Cerebellar nuclear complex (tissue), 1 donor: ENCODE data around the gene HSBP1.

Experiments
- DNase-seq, 2 experiments: peaks; one replicate each; lab custom pipeline; 2025; lab: John Stamatoyannopoulos, UW

The HSBP1 gene

GRCh38 chr16:83839561-83839960 is 31.8 kb downstream of the HSBP1 start:
- DNase-seq, result no peak

DNA sequence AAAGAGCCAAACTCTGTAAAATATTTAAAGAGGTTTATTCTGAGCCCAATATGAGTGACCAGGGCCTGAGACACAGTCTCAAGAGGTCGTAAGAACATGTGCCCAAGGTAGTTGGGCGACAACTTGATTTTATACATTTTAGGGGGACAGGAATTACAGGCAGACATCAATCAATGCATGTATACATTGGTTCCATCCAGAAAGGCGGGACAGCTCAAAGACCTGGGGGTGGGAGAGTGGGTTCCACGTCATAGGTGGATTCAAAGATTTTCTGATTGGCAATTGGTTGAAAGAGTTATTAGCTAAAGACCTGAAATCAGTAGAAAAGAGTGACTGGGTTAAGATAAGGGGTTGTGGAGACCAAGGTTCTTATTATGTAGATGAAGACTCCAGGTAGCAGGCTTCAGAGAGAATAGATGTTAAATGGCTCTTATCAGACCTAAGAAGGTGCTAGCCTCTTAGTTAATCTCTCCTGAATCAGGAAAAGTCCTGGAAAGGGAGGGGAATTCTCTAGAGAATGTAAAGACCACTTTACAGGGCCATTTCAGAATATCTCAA is 32.4 kb downstream of the HSBP1 start:
- no peak for DNase-seq

- no peak for DNase-seq
Observed at GRCh38 chr16:83842291-83842690, 34.5 kb downstream of the HSBP1 start.

- DNase-seq, result no peak
Observed at GRCh38 chr16:83842756-83843507, 35.2 kb downstream of the HSBP1 start.

DNA sequence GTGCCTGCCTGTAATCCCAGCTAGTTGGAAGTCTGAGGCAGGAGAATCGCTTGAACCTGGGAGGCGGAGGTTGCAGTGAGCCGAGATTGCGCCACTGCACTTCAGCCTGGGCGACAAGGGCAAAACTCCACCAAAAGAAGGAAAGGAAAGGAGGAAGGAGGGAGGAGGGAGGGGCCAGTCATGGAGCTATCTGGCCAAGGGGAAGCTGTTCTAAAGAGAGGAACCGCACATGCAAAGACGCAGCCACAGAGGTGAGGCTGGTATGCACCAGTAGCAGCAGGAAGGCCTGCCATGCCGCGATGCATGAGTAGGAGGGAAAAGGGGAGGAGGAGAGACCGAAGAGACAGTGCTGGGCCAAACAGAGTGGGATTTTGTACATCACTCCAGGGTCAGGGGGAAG is 35.9 kb downstream of the HSBP1 start:
- DNase-seq, result no peak

- DNase-seq, result no peak
Observed at GRCh38 chr16:83845263-83845662, 37.5 kb downstream of the HSBP1 start.

DNA sequence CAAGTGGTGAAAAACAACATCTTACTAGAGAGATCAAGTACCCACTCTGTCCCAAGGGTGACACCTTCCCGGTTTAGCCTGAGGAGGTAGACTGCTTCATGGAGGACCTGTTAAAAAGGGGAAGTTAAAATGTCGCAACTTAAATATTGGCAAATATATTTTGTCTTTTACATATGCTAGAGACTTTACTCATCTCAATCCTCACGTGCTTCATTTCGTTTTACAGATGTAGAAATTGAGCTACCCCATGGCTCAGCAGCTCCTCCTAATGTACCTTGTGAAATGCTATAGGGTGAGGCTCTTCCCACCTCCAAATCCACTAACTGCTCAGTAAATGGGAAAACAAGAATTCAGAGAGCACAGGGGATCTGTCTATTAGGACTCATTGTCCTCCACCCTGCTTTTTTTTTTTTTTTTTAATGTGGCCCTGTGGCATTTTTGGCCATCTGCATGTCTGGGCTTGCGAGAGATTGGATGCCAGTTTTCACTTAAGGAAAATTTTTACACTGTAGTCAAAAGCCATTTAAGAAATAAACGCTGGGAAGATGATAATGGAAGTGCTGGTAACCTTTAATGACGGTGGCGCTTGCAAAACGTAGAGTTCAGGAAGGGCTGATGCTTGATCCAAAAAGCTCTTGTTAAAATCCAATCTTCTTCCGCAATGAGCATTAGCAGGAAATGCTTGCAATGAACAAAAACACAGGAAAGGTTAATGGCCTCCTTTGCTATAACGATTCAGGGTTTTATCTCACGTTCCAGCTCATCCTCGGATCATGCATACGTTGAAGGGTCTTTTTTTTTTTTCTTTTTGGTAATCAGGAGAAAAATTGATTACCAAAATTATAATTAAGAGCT is 39.8 kb downstream of the HSBP1 start:
- no peak for DNase-seq

DNA sequence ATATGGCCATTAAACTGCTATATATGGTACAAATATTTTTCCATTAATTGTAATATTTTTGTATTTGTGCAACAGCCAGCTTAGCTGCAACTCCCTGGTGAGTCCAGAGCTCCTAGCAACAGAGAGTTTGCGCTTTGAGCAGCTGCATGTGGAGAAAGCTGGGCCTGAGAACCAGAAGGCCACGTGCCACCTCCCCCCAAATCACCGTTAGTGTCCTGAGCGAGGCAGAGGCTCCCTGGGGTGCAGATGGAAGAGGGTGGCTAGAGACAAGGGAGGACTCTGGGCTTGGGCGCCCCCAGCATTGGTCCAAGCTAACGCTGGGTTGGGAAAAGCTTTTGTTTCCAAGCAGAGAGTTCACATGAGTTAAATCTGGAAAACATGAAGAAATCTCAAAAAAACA is 41.6 kb downstream of the HSBP1 start:
- no peak for DNase-seq

- no peak for DNase-seq
Observed at GRCh38 chr16:83850947-83851346, 43.2 kb downstream of the HSBP1 start.

- no peak for DNase-seq
Observed at GRCh38 chr16:83851473-83851872, 43.7 kb downstream of the HSBP1 start.

- no peak for DNase-seq
Observed at GRCh38 chr16:83852774-83853173, 45.0 kb downstream of the HSBP1 start.

GRCh38 chr16:83853834-83854233 is 46.1 kb downstream of the HSBP1 start:
- no peak for DNase-seq

DNA sequence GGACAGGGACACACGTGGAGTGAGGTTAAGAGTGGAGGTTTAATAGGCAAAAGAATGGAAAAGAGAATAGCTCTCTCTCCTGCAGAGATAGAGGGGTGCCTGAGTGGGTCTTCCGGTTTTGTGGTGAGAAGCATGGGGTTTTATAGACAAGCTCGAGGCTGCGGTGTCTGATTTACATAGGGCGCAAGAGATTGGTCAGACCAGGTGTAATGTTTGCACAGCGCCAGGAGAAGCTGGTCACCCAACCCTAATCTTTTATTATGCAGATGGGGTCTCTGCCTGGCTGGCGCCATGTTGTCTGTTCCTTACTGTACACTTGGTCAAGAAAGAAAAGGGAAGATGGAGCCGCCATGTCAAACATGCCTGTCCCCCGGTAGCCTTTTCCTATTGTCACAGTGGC is 46.6 kb downstream of the HSBP1 start:
- DNase-seq, result no peak

GRCh38 chr16:83856792-83857191 is 49.0 kb downstream of the HSBP1 start:
- no peak for DNase-seq

DNA sequence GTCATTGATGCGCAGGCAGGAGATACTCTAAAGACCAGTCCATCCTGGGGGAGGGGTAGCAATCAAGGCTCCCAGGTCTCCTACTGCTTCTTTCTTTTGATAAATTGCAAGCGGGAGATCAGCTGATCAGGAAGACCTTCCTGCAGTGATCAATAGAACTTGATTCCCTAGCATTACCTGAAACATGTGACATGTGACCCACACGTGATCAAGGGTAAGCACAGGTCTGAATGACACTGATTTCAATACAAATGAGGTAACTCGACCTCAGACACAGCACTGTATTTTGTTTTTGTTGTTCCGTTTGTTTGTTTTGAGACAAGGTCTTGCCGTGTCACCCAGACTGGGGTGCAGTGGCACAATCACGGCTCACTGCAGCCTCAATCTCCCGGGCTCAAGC is 51.5 kb downstream of the HSBP1 start:
- no peak for DNase-seq

- DNase-seq, result no peak
Observed at GRCh38 chr16:83862661-83863060, 54.9 kb downstream of the HSBP1 start.

- no peak for DNase-seq
Observed at GRCh38 chr16:83863682-83864081, 55.9 kb downstream of the HSBP1 start.
